Omental fat pad (tissue), 4 donors: ENCODE data around the gene DYRK1A. TPM values are rescaled to one million over a fixed set of nuclear protein-coding genes. Genes with fewer than 3 reads are reported as not detected.

Experiments
- ATAC-seq: fragments of 150-250 bp; one replicate; pipeline ENCODE4 v1.9.1; 2016; ENCODE audit warnings: mild to moderate bottlenecking, moderate library complexity; ENCODE audit not compliant: low FRiP score
- DNase-seq: peaks from one replicate; pipeline ENCODE4 v3.0.0-alpha.2; 2019; ENCODE audit warnings: low spot score
- total RNA-seq, 4 donors: library from RNA; depleted of rRNA; stranded (reverse); fragments of >200 nt; gene quantifications; one replicate each; pipeline ENCODE4 v1.1.0, GENCODE V29; 2016
- TF ChIP-seq, protein P1 (sequence below), 3 donors: fragments of 450-650 bp; IDR thresholded peaks; one replicate each; pipeline ENCODE4 v1.5.1; 2016 to 2017; ENCODE audit warnings: antibody characterized with exemption in 3 of 3, mild to moderate bottlenecking in 3 of 3, moderate library complexity in 2 of 3

The DYRK1A gene
- total RNA-seq, 4 donors from 2014 or later = 50.7 to 82.3 (median 72.3) TPM

DNA sequence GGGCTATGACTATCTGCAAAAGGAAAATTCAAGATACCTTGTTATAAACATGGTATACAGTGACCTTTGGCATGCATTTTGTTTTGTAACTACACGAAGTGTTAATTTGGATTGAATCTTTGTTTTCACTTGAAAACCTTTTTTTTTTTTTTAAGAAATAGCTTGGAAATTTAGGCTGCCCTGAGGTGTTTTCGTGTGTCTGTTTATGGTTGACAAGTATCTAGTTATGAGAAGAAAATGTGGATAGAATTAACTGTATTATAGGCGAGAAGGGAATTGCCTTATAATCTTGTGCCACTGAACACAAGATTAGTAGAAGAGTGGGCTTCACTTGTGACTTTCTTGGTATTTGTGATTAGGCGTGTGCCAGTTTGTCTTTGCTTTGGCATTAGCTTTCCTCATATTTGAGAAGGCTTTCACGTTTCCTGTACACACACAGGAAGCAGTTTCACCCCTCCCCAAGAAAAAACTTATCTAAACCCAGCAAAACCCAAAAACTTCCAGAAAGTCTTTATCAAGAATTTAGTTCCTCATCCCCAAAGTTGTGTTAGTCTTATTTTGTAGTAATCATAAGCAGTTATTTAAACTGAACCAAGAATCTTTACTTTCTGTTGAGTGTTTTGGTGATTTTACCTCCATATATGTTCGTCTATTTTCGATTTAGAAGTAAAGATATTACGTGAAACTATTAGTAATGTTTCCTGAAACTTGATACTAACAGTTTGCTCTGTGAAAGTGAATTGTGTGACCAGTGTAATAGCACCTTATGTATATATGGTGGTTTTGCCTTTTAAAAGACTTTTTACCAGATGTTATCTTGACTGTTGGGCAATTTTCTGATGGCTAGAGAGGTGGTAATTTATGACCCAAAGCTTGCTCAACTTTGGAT, 3.8 kb downstream of the DYRK1A start:
- DNase-seq (no peak), ATAC-seq (no peak)
- TF ChIP-seq, protein P1, sequence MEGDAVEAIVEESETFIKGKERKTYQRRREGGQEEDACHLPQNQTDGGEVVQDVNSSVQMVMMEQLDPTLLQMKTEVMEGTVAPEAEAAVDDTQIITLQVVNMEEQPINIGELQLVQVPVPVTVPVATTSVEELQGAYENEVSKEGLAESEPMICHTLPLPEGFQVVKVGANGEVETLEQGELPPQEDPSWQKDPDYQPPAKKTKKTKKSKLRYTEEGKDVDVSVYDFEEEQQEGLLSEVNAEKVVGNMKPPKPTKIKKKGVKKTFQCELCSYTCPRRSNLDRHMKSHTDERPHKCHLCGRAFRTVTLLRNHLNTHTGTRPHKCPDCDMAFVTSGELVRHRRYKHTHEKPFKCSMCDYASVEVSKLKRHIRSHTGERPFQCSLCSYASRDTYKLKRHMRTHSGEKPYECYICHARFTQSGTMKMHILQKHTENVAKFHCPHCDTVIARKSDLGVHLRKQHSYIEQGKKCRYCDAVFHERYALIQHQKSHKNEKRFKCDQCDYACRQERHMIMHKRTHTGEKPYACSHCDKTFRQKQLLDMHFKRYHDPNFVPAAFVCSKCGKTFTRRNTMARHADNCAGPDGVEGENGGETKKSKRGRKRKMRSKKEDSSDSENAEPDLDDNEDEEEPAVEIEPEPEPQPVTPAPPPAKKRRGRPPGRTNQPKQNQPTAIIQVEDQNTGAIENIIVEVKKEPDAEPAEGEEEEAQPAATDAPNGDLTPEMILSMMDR (IDR thresholded peaks at IDR 0.05) = no peak

GRCh38 chr21:37371041-37371397, 4.4 kb downstream of the DYRK1A start:
- DNase-seq (no peak), ATAC-seq (no peak)
- TF ChIP-seq, protein P1 (IDR thresholded peaks at IDR 0.05) = no peak

- DNase-seq (no peak), ATAC-seq (no peak)
- TF ChIP-seq, protein P1 (IDR thresholded peaks at IDR 0.05) = no peak
Observed at GRCh38 chr21:37372127-37372731, 5.7 kb downstream of the DYRK1A start.

- no peak for ATAC-seq
- TF ChIP-seq, protein P1 (IDR thresholded peaks at IDR 0.05) = no peak
- no peak for DNase-seq
Observed at GRCh38 chr21:37372951-37373350, 6.4 kb downstream of the DYRK1A start.

DNA sequence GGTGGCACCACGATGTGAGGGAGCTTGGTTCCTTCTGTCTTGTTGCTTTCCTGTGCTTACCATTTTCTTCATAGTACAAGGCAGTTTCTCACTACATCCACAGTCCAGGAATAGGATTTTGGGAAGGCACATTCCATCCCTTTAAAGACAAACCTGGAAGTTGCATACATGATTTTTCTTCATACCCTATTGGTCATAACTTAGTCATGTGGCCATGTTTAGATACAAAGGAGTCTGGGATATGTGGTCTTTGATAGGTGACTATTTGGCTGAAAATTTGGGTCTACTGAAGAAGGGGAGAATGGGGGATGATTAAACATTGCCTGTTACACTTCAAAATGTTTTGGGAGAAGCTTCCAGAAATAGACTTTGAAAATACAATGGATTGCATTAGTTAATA, 7.0 kb downstream of the DYRK1A start:
- ATAC-seq (no peak), DNase-seq (no peak)
- TF ChIP-seq, protein P1 (IDR thresholded peaks at IDR 0.05) = no peak

GRCh38 chr21:37374027-37374426, 7.5 kb downstream of the DYRK1A start:
- DNase-seq = no peak
- TF ChIP-seq, protein P1 (IDR thresholded peaks at IDR 0.05) = no peak
- ATAC-seq = no peak
